Inflammatory macrophage treated with lipopolysaccharide for 1 hour (primary cell): ENCODE data around the gene VARS2.

Experiments used
- DNase-seq, 2 donors: peaks; one replicate each; pipeline ENCODE4 v3.0.0-alpha.2; 2020 to 2022

Gene VARS2

DNA sequence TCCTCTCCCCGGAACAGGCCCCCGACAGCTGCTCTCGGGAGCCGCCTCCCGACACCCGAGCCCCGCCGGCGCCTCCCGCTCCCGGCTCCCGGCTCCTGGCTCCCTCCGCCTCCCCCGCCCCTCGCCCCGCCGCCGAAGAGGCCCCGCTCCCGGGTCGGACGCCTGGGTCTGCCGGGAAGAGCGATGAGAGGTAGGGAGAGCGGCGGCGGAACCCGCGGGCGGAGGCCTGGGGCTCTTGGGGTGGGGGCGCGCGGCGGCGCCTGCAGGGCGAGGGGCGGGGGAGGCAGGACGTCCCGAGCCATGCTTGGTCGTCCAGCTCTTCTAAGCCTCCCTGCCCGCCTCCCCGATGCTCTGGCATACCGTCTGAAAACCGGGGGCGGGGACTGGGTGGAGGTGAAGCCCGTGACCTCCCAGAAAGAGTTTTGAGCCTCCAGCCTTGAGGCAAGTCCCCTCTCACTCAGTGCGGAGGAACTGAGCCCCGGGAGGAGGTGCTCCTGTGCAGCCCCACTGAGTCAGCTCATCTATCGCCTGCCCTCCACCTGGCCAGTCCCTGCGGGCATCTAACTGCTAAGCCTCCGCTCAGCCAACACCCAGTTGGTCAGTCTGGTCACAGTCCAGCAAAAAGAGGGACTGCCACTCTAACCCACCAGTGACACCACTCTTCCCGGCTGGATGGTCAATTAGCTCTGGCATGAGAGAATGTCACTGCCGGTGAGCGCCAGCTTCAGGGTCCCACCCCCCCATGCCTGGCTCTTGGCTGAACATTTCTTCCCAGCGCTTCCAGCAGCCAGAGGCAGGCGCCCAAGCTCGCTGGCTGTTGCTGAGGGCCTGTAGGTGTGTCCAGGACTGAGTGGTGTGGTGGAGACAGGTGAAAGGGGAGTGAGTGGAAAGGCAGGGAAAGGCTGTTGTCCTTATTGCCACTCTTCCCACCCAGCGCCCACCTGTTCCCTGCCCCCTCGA is 29.2 kb upstream of the VARS2 start:
- peak; percentile 13 to 25 for DNase-seq

DNA sequence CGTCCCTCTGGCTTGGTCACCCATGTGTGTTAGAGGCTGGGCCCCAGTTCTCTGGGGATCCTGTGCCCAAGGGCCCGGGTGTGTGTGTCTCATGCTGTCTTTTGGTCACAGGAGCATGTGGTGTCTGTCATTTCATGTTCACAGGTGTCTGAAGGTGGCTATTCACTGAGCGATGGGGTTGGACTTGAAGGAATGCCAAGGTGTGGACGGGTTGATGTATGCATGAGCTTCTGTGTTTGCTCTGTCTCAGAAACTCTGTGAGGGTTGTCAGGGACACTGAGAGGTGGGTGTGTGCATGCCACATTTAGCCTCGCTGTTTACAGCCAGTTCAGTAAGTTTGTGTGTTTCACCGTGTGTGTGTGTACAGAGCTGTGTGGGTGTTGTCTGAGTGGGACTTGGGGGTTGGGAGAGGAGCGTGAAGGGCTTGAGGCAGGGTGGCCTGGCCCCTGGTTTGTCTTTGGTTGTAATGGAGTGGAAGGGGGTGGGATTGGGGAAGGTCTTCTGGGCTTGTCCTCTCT is 28.5 kb upstream of the VARS2 start:
- no peak for DNase-seq

DNA sequence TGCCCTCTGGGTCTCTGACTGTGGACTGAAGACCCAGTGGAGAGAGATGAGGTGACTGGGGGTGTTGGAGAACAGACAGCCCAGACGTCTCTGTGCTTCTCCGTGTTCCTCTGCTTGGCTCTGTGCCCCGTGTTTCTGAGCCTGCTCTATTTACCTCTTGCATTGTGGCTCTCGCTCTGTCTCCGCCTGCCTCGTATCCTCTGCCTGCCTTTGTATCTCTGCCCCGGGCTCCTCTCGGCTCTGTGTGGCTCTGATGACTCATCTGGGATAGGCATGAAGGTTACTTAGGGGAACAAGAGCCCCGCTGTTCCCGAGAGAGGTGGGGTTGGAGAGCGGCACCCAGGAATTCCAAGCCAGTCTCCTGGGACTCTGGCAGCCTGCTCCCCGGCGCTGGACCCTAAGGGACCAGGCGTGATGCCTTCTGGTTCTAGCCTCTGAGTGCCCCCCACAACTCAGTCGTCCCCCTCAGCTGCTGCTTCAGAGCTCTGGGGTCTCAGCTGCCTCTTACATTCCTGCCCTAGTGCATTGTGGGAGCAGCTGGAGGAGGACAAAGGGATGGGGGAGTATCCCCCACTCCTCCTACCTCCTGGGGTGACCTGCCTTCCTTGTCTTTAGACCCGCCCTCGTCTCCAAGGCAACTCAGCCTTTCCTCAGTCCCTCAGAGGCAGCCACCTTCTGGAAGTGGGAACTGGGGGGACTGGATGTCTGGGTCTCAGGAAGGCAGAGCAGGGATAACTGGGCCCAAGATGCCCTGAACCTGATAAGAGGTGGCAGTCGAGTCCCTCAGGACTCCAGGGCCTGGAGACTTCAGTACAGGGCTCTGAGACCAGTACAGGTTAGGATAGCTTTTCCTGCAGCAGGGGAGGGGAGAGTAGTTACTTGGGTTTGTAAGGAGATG is 27.8 kb upstream of the VARS2 start:
- DNase-seq: no peak

DNA sequence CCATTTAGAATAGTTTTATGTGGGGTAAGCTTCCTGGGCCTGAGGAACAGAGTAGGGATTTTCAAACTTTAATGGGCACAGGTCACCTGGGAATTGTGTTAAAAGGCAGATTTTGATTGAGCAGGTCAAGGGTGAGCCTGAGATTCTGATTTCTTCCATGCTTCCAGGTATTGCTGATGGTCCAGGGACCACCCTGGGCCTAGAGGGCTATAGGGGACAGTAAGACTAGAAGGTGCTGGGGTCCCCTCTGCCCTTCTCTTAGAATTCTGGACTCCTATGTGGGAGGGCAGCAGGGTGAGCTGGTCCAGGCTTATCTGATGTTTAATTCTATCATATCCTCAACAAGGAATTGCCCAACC is 27.2 kb upstream of the VARS2 start:
- DNase-seq: no peak

DNA sequence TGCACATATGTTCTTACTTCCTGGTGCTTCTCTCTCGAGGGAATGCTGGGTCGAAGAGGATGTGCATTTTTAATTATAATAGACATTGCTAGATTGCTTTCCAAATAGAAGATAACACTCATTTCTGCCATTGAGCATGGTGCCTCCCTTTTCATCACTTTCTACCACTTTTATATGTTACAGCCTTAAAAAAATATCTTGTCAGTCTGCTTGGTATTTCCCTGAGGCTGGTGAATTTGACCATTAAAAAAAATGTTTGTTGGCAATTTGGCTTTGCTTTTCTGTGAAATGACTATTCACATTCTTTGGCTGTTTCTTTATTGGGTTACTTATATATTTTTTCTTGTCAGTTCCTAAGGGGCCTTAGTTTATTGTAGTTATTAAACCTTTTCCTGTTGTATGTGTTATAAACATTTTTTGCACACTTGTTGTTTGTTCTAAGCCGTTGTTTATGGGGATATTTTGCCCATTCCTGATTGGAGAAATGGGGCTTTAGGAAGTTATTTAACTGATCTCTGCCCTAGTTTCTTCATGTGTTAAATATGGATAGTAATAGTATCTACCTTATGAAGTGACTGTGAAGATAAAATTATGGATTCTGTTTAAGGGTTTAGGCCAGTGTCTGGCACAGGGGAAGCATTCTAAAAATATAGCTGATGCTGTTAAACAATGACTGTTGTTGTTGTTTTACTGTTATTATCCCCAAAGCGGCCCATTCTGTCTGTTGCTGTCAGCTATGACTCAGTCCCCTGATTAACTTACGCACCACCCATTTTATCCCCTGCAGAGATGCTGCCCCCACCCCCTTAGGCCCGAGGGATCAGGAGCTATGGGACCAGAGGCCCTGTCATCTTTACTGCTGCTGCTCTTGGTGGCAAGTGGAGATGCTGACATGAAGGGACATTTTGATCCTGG is 25.9 kb upstream of the VARS2 start:
- no peak for DNase-seq

DNA sequence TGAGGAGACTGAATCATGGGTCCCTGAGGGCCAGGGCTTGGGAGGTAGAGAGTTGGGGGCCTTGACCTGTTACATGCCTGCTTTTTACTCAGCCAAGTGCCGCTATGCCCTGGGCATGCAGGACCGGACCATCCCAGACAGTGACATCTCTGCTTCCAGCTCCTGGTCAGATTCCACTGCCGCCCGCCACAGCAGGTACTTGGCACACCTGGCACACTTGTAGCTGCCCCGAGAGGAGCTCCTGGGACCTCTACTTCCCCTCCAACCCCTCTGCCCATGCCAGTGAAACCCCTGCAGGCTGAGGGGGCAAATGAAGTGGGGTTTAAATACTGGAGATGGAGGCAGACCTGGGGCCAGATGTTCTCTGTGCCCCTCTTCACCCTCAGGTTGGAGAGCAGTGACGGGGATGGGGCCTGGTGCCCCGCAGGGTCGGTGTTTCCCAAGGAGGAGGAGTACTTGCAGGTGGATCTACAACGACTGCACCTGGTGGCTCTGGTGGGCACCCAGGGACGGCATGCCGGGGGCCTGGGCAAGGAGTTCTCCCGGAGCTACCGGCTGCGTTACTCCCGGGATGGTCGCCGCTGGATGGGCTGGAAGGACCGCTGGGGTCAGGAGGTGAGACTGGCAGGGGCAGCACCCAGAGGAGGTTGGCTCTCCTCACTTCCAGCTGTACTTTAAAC is 25.1 kb upstream of the VARS2 start:
- DNase-seq: no peak

DNA sequence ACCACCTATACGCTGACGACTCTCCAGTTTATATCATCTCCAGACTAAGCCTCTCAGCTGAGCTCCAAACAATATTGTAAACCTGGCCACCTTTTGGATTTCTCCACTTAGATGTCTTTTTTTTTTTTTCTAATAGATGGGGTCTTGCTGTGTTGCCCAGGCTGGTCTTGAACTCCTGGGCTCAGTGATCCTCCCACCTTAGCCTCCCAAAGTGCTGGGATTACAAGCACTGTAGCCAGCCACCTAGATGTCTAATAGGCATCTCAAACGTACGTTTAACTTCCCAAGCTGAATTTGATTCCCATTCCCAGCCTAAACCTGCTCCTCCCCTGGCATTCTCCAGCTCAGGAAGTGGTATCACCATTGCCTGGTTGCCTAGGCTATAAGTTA is 24.5 kb upstream of the VARS2 start:
- DNase-seq: no peak

DNA sequence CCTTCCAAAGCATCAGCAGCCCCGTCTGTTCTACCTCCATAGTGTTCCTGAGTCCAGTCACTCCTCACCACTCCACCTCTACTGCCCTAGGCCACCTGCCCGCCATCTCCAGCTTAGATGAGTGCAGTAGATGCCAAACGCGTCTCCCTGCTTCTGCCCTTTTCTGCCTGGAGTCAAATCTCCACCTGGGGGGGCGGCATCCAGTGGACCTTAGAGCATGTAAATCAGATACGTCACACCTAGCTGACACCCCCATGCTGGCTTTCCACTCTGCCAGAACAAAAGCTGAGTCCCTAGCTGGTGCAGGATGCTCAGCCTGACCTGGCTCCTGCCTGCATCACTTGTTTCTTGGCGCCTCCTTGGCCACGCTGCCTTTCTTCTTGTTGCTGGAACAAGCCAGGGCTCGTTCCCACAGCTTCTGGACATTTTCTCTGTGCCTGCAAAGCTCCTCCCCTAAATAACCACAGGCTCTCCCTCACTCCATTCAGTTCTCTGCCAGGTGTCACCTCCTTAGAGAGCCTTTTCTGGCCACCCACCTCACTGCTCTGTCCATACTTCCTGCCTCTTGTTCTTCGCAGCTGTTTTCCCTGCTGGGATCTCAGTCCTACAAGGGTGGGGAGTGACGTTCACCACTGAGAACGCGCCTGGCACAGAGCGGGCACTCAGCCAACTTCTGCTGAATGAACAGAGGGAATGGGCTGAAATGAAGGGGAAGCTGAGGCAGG is 24.0 kb upstream of the VARS2 start:
- no peak for DNase-seq

DNA sequence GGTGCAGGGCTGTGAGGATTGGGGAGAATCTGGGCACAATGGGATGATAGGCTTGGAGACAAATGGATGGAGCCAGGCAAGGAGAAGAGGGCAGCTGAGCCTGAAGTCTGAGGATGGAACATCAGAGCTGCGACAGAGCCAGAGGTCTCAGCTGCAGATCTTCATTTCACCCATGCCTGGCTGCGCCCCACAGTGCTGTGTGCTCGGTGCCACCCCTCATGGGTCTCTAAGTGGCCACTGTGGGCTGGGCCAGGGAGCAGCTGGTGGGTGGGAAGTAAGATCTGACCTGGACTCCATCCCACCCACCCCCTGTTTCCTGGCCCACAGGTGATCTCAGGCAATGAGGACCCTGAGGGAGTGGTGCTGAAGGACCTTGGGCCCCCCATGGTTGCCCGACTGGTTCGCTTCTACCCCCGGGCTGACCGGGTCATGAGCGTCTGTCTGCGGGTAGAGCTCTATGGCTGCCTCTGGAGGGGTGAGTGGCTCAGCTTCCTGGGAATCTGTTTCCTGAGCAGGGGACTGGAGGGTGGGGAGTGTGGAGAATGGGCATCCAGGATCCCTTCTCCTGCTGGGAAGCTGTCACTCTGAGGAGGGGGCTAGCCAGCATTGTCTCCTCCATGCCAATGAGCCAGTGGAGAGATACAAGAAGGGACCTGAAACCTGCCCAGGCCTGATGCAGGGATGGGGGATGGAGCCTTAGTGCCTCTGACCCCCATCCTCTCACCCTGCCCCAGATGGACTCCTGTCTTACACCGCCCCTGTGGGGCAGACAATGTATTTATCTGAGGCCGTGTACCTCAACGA is 23.2 kb upstream of the VARS2 start:
- no peak for DNase-seq

DNA sequence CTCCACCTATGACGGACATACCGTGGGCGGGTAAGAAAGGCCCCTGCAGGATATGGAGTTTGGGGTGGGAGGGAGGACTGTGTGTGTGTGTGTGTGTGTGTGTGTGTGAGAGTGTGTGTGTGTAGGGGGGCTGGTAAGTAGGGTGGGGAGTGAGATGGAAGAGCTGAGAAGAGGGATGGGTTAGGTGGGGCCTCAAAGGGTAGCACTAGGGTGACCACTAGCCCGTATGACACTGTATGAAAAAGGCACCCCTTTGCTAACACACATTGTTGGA is 22.7 kb upstream of the VARS2 start:
- DNase-seq: no peak

DNA sequence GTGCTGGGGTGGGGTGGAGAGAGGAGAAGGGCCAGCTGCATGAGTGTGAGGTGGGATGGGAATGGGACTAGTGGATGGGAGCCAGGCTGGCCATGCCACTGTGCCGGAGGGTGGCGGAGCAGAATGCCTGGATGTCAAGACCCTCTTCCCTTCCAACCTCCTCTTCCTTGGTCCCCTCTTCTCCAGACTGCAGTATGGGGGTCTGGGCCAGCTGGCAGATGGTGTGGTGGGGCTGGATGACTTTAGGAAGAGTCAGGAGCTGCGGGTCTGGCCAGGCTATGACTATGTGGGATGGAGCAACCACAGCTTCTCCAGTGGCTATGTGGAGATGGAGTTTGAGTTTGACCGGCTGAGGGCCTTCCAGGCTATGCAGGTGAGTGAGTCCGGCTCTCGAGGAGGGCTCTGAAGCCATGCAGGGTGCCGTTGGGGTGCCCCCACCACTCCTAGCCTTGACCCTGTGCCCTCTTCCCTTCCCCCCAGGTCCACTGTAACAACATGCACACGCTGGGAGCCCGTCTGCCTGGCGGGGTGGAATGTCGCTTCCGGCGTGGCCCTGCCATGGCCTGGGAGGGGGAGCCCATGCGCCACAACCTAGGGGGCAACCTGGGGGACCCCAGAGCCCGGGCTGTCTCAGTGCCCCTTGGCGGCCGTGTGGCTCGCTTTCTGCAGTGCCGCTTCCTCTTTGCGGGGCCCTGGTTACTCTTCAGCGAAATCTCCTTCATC is 22.1 kb upstream of the VARS2 start:
- no peak for DNase-seq

DNA sequence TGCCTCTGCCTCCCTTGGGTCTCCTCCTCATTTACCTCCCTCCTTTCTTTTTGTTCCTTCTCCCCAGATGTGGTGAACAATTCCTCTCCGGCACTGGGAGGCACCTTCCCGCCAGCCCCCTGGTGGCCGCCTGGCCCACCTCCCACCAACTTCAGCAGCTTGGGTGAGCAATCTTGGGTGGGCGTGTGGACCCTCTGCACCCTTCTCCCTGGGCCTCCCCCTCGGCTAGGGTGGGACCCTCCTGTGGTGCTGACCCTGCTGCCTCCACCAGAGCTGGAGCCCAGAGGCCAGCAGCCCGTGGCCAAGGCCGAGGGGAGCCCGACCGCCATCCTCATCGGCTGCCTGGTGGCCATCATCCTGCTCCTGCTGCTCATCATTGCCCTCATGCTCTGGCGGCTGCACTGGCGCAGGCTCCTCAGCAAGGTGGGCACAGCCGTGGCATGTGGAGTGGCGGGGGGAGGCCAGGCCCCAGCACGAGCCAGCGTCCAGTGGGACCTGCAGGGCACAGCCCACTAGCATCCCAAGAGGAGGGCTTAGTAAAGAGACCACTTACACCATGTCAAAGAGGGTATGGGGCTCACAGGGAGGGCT is 20.9 kb upstream of the VARS2 start:
- DNase-seq: no peak

DNA sequence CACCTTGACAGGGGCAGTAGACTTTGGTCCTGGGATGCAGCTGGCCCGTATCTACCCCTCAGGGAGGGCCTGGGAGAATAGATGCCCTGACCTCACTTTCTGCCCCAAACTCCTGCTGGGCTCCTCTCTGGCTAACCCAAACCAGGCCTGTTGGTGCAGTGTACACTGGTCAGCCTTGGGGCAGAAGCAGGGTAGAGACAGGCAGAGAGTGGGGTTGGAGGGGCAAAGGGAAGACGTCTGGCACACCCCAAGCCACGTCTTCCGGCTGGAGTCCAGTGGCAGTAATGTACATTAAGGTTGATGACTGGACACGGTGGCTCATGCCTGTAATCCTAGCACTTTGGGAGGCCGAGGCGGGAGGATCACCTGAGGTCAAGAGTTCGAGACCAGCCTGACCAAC is 20.4 kb upstream of the VARS2 start:
- DNase-seq: no peak

DNA sequence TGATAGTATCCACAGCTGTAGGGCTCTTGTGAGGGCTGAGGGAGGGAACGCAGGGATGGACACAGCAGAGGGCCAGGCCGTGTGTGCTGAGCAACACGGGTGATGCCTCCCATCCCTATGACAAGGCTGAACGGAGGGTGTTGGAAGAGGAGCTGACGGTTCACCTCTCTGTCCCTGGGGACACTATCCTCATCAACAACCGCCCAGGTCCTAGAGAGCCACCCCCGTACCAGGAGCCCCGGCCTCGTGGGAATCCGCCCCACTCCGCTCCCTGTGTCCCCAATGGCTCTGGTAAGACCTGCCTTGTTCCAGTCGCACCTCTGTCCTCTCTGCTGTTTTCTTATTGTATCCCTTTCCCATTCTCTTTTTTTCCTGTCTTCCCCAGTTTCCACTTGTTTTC is 19.7 kb upstream of the VARS2 start:
- DNase-seq: no peak

DNA sequence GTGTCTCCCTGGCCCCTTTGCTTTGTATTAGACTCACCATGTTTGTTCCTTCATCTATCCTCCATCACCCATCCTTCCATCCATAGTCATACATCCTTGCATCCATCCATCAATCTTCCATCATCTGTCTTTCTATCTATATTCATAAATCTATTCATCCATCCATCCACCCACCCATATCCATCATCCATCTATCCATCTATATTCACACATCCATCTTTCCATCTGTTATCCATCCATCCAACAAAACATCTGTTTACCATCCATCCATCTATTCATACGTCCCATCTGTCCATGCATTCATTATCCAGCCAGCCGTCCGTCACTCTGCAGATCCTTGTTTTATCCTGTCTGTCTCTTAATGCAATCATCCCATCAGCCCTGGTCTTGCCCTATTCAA is 19.1 kb upstream of the VARS2 start:
- DNase-seq: no peak

DNA sequence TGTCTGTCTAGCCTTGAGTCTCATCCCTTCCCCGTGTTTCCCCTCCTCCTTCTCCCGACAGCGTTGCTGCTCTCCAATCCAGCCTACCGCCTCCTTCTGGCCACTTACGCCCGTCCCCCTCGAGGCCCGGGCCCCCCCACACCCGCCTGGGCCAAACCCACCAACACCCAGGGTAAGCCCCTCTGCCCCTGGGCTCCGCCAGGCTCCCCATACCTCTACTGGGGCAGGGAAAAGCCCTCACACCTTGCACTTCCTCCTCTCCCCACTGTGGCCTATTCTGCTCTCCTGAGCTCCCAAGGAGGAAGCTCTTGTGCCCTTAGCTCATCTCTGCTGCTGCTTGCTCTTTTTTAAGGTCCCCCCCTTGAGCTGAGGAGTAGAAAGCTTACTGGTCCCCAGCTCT is 18.7 kb upstream of the VARS2 start:
- DNase-seq: no peak

DNA sequence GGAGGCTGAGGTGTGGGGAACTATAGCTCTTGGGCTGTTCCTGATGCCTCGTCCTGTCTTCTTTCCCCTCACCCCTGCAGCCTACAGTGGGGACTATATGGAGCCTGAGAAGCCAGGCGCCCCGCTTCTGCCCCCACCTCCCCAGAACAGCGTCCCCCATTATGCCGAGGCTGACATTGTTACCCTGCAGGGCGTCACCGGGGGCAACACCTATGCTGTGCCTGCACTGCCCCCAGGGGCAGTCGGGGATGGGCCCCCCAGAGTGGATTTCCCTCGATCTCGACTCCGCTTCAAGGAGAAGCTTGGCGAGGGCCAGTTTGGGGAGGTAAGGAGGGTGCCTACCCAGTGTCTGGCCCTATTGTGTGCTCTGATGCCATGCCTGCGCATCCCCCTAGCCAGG is 17.5 kb upstream of the VARS2 start:
- no peak for DNase-seq

DNA sequence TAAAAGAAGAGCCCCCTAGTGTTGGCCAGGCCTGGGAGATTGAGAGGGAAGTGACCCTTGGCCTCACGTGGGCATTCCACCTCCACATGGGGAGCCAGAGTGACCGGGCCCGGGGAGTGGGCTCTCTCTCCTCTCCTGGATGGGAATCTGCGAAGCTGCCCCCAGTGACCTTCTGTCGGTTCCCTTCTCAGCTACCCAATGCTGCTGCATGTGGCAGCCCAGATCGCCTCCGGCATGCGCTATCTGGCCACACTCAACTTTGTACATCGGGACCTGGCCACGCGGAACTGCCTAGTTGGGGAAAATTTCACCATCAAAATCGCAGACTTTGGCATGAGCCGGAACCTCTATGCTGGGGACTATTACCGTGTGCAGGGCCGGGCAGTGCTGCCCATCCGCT is 16.2 kb upstream of the VARS2 start:
- DNase-seq: no peak

DNA sequence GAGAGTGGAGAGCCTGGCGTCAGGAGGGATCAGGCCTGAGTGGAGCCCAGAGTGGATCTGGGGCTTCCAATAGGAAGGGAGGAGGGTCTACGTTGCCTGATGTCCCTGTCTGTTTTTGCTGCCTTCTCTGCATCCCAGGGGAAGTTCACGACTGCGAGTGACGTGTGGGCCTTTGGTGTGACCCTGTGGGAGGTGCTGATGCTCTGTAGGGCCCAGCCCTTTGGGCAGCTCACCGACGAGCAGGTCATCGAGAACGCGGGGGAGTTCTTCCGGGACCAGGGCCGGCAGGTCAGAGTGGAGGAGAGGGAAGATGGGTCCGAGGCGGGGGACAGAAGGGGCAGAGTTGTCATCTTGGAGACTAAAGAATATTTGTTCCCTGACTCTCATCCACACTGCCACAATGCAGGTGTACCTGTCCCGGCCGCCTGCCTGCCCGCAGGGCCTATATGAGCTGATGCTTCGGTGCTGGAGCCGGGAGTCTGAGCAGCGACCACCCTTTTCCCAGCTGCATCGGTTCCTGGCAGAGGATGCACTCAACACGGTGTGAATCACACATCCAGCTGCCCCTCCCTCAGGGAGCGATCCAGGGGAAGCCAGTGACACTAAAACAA is 15.2 kb upstream of the VARS2 start:
- DNase-seq: no peak
